ENCODE measurements around the gene ABCC3.
"Not testable (repeated sequence)": the region's sequence is repeated elsewhere in the genome, so short reads cannot be mapped to it uniquely, and the experiment has no call there.

ABCC3 gene

DNA sequence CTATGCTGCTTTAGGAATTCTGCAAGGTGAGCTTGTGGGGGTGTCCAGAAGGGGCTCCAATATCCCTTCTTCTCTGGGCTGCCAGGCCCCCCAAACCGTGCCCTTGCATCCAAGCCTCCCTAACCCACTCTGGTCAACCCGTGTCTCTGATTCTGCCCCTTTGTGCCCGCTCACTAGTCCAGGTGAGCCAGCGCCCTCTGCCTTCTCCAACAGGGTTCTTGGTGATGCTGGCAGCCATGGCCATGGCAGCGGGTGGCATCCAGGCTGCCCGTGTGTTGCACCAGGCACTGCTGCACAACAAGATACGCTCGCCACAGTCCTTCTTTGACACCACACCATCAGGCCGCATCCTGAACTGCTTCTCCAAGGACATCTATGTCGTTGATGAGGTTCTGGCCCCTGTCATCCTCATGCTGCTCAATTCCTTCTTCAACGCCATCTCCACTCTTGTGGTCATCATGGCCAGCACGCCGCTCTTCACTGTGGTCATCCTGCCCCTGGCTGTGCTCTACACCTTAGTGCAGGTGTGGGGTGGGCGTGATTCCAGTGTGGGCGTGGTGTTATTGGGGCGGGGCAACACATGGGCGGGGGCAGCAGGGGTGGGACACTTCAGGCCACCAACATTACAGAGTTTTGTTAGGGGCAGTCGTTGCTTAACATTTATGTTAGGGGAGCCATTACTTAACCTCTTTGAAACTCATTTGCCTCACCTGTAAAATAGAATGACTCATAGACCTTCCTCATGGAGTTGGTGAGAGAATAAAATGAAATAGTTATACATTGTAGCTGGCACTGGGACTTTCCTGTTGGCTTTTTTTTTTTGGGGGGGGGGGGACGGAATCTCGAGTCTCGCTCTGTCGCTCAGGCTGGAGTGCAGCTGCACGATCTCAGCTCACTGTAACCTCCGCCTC is 41.6 kb downstream of the ABCC3 start:
- Histone ChIP-seq H2AFZ (ENCODE audit: low read depth, low read length) (no peak overlapping the region), H3K27me3 (ENCODE audit: insufficient read depth, low read length) (peaks cover 26% of the 10 kb centered on the region), H3K4me1 (ENCODE audit: insufficient read depth, low read length) (peaks cover 3% of the 10 kb centered on the region)

DNA sequence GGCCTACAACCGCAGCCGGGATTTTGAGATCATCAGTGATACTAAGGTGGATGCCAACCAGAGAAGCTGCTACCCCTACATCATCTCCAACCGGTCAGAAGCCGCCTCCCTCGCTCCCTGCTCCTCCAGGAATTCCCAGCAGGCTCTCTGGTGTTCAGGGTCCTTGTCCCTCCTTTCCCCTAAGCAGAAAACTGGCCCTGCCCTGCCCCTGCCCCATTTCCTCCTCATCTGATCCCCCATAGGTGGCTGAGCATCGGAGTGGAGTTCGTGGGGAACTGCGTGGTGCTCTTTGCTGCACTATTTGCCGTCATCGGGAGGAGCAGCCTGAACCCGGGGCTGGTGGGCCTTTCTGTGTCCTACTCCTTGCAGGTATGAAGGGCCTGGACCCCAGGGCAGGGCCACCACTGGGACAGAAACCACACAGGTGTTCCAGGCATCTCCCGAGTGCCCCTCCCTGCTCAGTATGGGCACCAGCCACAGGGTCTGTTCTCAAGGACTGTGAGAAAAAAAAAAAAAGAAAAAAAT is 43.2 kb downstream of the ABCC3 start:
- no peak overlapping the region for H2AFZ ChIP-seq (ENCODE audit: low read depth, low read length)
- H3K27me3 ChIP-seq (ENCODE audit: insufficient read depth, low read length), result peaks cover 19% of the 10 kb centered on the region
- H3K4me1 ChIP-seq (ENCODE audit: insufficient read depth, low read length), result peaks cover 10% of the 10 kb centered on the region
- H3K9me3 ChIP-seq (ENCODE audit: low read length), result no peaks in the 10 kb centered on the region
- no peaks in the 10 kb centered on the region for H3K36me3 ChIP-seq (ENCODE audit: insufficient read depth, low read length)
- no peak overlapping the region for H3K4me3 ChIP-seq (ENCODE audit: low read length)

More for the DNA sequence above, 41.6 kb downstream of the ABCC3 start:
- Histone ChIP-seq H3K4me3 (ENCODE audit: low read length) (no peak overlapping the region), H3K36me3 (ENCODE audit: insufficient read depth, low read length) (no peaks in the 10 kb centered on the region), H3K9me3 (ENCODE audit: low read length) (no peaks in the 10 kb centered on the region)

DNA sequence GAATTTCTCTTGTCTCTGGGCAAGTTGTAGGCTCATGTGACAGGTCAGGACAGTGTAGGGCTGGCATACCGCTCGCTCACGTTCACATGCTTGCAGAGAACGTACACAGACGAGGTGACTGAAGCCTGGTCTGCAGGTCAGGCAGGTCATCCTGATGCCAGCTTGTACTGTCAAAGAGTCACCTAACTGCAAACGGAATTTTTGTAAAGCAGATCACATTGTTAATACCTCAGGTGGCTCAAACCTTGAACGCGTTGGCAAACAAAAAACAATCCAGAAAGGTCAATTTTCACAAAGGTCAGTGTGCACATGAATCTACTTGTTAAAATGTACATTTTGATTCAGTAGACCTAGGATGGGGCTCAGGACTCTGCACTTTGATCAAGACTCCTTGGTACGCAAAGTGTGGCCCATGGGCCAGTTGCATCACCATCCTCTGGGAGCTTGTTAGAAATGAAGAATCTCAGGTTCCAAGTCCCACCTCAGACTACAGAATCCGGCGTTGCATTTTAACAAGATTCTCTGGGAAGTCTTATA is 44.4 kb downstream of the ABCC3 start:
- Histone ChIP-seq H3K27me3 (ENCODE audit: insufficient read depth, low read length) (peaks cover 15% of the 10 kb centered on the region), H3K4me3 (ENCODE audit: low read length) (no peak overlapping the region), H2AFZ (ENCODE audit: low read depth, low read length) (no peak overlapping the region), H3K36me3 (ENCODE audit: insufficient read depth, low read length) (no peaks in the 10 kb centered on the region), H3K4me1 (ENCODE audit: insufficient read depth, low read length) (peaks cover 10% of the 10 kb centered on the region), H3K9me3 (ENCODE audit: low read length) (no peaks in the 10 kb centered on the region)

DNA sequence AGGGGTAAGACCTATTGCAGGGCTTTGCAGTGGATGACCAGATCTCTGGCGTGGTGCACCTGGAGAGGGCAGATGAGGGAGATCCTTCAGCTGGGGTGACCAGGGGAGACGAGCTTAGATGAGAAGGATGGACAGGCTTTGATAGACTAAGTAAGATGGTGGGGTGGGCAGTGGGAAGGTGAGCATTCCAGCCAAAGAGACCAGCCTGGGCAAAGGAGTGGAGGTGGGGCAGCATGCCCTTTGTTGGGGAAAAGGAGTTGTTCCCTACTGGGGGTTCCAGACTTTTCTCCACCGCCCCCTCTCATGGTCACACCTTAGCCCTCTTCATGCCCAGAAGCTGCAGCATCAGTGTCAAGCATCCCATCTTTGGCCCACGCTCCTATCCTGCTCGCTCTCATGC is 45.4 kb downstream of the ABCC3 start:
- no peaks in the 10 kb centered on the region for H3K36me3 ChIP-seq (ENCODE audit: insufficient read depth, low read length)
- no peak overlapping the region for H2AFZ ChIP-seq (ENCODE audit: low read depth, low read length)
- no peak overlapping the region for H3K4me3 ChIP-seq (ENCODE audit: low read length)
- H3K4me1 ChIP-seq (ENCODE audit: insufficient read depth, low read length), result peaks cover 10% of the 10 kb centered on the region
- H3K27me3 ChIP-seq (ENCODE audit: insufficient read depth, low read length), result peaks cover 13% of the 10 kb centered on the region
- H3K9me3 ChIP-seq (ENCODE audit: low read length), result no peaks in the 10 kb centered on the region

DNA sequence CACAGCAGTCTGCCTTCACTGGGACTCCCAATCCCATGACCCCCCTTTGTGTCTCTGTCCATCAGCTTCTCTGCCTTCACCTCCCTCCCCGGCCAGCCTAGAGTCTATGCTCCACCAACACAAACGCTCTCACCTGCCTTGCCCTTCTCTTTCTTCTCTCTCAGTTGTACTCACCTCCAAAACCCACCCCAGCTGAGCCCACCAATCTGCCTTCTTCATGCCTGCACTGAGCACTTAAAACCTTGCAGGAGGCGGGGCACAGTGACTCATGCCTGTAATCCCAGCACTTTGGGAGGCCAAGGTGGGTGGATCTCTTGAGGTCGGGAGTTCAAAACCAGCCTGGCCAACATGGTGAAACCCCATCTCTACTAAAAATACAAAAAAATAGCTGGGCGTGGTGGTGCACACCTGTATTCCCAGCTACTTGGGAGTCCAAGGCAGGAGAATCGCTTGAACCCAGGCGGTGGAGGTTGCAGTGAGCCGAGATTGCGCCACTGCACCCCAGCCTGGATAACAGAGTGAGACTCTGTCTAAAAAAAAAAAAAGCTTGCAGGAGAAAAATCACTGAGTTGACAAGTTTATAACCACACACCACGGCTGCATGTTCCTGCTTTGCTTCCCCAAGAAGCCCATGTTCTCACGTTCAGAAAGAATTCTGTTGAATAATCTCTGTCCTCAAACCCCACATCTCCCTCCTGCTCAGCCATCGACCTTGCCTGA is 46.0 kb downstream of the ABCC3 start:
- not testable (repeated sequence) for H3K27me3 ChIP-seq (ENCODE audit: insufficient read depth, low read length); H3K4me3 ChIP-seq (ENCODE audit: low read length); H3K4me1 ChIP-seq (ENCODE audit: insufficient read depth, low read length); H2AFZ ChIP-seq (ENCODE audit: low read depth, low read length); H3K36me3 ChIP-seq (ENCODE audit: insufficient read depth, low read length); H3K9me3 ChIP-seq (ENCODE audit: low read length)

DNA sequence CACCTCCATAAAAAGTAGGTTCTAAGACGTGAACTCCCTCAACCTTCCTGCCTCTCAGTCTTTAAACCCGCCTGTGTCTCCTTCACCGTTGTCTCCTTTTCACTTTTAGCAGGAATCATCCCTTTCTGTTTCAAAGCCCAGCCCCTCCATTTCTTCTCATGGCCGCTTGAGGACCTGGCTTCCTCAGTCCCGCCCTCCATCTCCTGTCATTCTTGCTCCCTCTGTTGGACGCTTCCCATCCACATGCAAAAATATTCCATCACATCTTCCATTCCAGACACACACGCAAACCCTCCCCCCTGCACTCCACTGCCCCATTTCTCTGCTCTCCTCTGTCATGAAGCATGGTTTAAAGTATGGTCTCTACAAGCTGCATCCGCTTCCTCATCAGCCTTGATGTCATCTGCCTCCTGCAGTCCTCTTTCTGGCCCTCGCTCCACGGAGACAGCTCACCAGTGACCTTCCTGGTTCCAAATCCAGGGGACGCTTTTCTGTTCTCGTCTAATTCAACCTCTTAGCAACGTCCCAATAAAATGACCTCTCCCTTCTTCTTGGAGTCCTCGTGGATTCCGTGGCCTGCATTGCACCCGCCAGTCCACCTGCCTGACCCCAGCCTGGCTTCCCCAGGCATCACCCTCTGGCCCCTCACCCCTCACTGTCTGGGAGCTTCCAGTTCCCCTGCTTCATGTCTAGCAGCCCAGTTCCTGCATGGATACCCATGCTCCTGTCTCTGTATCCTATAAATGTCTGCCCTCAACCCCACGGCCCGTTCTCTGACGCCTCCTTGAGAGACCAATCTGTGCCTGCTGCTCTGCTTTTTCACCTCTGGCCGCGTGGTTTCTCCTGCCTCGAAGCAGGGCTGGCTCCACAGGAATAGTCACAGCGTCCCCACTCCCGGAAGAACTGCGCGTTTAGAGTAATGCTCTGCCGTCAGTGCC is 46.9 kb downstream of the ABCC3 start:
- Histone ChIP-seq H3K27me3 (ENCODE audit: insufficient read depth, low read length) (peaks cover 8% of the 10 kb centered on the region), H3K9me3 (ENCODE audit: low read length) (no peaks in the 10 kb centered on the region), H3K4me1 (ENCODE audit: insufficient read depth, low read length) (peaks cover 10% of the 10 kb centered on the region), H3K4me3 (ENCODE audit: low read length) (no peak overlapping the region), H2AFZ (ENCODE audit: low read depth, low read length) (no peak overlapping the region), H3K36me3 (ENCODE audit: insufficient read depth, low read length) (no peaks in the 10 kb centered on the region)

DNA sequence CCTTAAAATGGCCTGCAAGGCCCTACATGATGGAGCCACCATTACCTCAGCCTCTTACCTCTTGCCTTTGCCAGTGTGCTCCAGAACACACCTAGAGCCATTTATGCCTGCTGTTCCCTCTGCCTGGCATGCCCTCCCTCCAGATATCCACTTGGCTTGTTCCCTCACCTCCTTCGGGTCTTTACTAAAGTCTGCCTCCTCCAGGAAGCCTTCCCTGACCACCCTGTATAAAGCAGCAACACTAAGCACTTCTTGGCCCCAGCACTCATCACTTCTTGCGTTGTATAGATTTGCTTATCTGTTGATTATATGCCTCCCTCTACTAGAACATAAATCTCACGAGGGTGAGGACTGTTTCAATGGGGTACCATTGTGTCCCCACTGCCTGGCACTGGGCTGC is 47.8 kb downstream of the ABCC3 start:
- no peaks in the 10 kb centered on the region for H3K9me3 ChIP-seq (ENCODE audit: low read length)
- H2AFZ ChIP-seq (ENCODE audit: low read depth, low read length), result no peak overlapping the region
- no peak overlapping the region for H3K4me3 ChIP-seq (ENCODE audit: low read length)
- H3K4me1 ChIP-seq (ENCODE audit: insufficient read depth, low read length), result peaks cover 10% of the 10 kb centered on the region
- no peaks in the 10 kb centered on the region for H3K36me3 ChIP-seq (ENCODE audit: insufficient read depth, low read length)
- peaks cover 5% of the 10 kb centered on the region for H3K27me3 ChIP-seq (ENCODE audit: insufficient read depth, low read length)

DNA sequence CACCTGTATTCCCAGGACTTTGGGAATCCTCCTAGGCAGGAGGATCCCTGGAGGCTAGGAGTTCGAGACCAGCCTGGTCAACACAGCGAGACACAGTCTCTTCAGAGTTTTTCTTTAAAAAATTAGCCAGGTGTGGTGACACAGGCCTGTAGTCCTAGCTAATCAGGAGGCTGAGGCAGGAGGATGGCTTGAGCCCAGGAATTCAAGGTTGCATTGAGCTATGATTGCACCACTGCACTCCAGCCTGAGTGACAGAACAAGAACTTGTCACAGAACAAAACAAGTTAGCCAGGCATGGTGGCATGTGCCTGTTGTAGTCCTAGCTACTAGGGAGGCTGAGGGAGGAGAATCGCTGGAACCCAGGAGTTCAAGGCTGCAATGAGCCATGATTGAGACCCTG is 48.3 kb downstream of the ABCC3 start:
- H3K4me3 ChIP-seq (ENCODE audit: low read length), result no peak overlapping the region
- no peak overlapping the region for H2AFZ ChIP-seq (ENCODE audit: low read depth, low read length)
- H3K36me3 ChIP-seq (ENCODE audit: insufficient read depth, low read length), result no peaks in the 10 kb centered on the region

DNA sequence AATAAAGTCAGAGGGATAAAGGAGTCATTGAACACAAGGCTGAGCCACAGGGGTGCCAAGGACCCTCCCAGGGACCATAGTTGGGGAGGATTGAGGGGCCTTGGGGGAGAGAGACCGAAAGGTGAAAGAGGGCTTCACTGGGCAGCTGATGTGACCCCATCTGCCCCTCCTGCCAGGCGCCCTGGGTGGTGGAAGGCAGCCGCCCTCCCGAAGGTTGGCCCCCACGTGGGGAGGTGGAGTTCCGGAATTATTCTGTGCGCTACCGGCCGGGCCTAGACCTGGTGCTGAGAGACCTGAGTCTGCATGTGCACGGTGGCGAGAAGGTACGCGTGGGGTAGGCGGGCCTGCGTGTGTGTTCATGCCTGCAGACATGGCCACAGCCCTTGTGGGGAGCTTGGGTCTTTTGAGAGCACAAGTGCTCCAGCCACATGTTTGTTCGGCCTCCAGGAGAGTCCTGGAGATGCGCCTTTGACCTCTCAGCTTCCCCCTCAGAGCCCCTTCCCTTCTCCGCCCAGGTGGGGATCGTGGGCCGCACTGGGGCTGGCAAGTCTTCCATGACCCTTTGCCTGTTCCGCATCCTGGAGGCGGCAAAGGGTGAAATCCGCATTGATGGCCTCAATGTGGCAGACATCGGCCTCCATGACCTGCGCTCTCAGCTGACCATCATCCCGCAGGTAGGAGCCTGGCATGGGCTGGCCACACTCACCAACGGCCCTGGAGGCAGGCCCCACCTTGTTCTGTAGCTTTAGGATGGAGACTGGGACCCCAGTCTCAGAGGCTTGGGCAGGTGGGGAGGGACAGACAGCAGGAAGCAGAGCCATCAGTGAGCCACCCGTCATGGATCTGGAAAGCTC is 49.0 kb downstream of the ABCC3 start:
- Histone ChIP-seq H2AFZ (ENCODE audit: low read depth, low read length) (no peak overlapping the region), H3K9me3 (ENCODE audit: low read length) (no peaks in the 10 kb centered on the region), H3K4me1 (ENCODE audit: insufficient read depth, low read length) (peaks cover 10% of the 10 kb centered on the region), H3K36me3 (ENCODE audit: insufficient read depth, low read length) (no peaks in the 10 kb centered on the region), H3K4me3 (ENCODE audit: low read length) (no peak overlapping the region), H3K27me3 (ENCODE audit: insufficient read depth, low read length) (peaks cover 4% of the 10 kb centered on the region)

More for the DNA sequence above, 48.3 kb downstream of the ABCC3 start:
- peaks cover 10% of the 10 kb centered on the region for H3K4me1 ChIP-seq (ENCODE audit: insufficient read depth, low read length)
- peaks cover 4% of the 10 kb centered on the region for H3K27me3 ChIP-seq (ENCODE audit: insufficient read depth, low read length)
- H3K9me3 ChIP-seq (ENCODE audit: low read length), result no peaks in the 10 kb centered on the region

DNA sequence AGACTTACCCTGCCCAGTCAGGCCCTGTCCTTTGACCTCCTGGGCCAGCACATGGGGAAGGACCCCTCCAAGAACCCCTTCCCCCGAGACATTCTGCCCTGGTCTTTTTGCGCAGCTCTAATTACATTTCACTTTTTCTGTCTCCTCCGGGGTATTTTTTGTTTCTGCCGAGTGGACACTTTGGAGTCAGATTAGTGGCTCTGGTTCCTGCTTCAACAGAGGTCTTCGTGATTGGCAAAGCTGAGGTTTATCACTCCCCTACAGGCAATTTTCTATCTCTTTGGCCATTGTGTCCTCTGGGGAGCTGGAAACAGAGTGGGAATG is 49.6 kb downstream of the ABCC3 start:
- peaks cover 14% of the 10 kb centered on the region for H3K4me1 ChIP-seq (ENCODE audit: insufficient read depth, low read length)
- H2AFZ ChIP-seq (ENCODE audit: low read depth, low read length), result no peak overlapping the region
- H3K4me3 ChIP-seq (ENCODE audit: low read length), result no peak overlapping the region
- no peaks in the 10 kb centered on the region for H3K27me3 ChIP-seq (ENCODE audit: insufficient read depth, low read length)
- H3K36me3 ChIP-seq (ENCODE audit: insufficient read depth, low read length), result no peaks in the 10 kb centered on the region
- no peaks in the 10 kb centered on the region for H3K9me3 ChIP-seq (ENCODE audit: low read length)

DNA sequence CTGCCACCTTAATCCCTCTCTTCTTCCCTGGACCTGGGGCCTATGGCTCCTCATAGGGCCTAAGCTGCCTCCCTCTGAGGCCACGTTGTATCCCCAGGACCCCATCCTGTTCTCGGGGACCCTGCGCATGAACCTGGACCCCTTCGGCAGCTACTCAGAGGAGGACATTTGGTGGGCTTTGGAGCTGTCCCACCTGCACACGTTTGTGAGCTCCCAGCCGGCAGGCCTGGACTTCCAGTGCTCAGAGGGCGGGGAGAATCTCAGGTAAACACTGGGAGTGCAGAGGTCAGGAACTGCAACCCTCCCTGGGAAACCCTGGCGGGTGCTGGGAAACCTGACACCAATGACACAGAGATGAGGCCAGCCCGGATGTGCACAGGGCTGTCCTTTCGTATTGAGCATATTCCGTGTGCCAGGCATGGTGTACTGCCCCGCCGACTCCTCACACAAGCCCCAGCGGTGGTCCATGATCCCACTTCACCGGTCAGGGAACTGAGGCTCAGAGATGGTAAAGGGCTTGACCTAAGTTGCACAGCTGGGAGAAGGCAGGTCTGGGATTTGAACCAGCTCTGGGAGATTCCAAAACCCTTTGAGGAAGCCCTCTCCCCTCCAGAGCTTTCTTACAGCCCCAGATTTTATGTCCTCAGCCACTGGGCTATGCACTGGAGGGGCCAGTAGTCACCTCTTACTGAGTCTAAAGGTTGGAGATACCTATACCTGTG is 50.1 kb downstream of the ABCC3 start:
- H3K27me3 ChIP-seq (ENCODE audit: insufficient read depth, low read length), result no peaks in the 10 kb centered on the region
- H2AFZ ChIP-seq (ENCODE audit: low read depth, low read length), result no peak overlapping the region
- peaks cover 19% of the 10 kb centered on the region for H3K4me1 ChIP-seq (ENCODE audit: insufficient read depth, low read length)
- H3K36me3 ChIP-seq (ENCODE audit: insufficient read depth, low read length), result no peaks in the 10 kb centered on the region
- no peaks in the 10 kb centered on the region for H3K9me3 ChIP-seq (ENCODE audit: low read length)
- no peak overlapping the region for H3K4me3 ChIP-seq (ENCODE audit: low read length)

All from neuron (in vitro differentiated cells).